Natural killer cell (primary cell): ENCODE data around the gene JPT2. TPM values are rescaled to one million over a fixed set of nuclear protein-coding genes. Genes with fewer than 3 reads are reported as not detected.

ENCODE experiments used
- ATAC-seq, 3 donors: fragments of 150-1000 bp in 2 of 3; fragments of 200-7000 bp in 1 of 3; cut with Tn5 transposase; 1 replicate in 1 of 3; 2 replicates in 2 of 3; pipeline ENCODE4 v1.10.0; 2021; ENCODE audit warnings: mild to moderate bottlenecking in 2 of 3, moderate library complexity in 2 of 3
- DNase-seq, 2 donors: peaks; one replicate each; pipeline versions ENCODE4 v3.0.0 to v3.0.0-alpha.2; 2013 to 2021; ENCODE audit warnings: mixed read lengths in 1 of 2
- H3K27ac ChIP-seq: one replicate; pipeline ENCODE4 v1.5.1; 2013; ENCODE audit warnings: mild to moderate bottlenecking, low read length
- H3K27me3 ChIP-seq: one replicate; pipeline ENCODE4 v1.6.1; 2013; ENCODE audit warnings: low read length; ENCODE audit not compliant: control insufficient read depth, insufficient read depth
- H3K36me3 ChIP-seq: one replicate; pipeline ENCODE4 v1.6.1; 2013; ENCODE audit warnings: low read length; ENCODE audit not compliant: control insufficient read depth, insufficient read depth
- H3K4me1 ChIP-seq: one replicate; pipeline ENCODE4 v1.6.1; 2013; ENCODE audit warnings: low read length; ENCODE audit not compliant: control insufficient read depth, insufficient read depth
- H3K4me3 ChIP-seq: one replicate; pipeline ENCODE4 v1.5.1; 2013; ENCODE audit warnings: low read length
- H3K9me3 ChIP-seq: one replicate; pipeline ENCODE4 v1.6.1; 2013; ENCODE audit warnings: low read length; ENCODE audit not compliant: control insufficient read depth, insufficient read depth
- H3K27ac Mint-ChIP-seq, 2 donors: one replicate each; pipeline ENCODE4 v1.8.0; 2022; ENCODE audit warnings: mild to moderate bottlenecking in 2 of 2, mixed read lengths in 2 of 2, moderate library complexity in 1 of 2
- H3K27me3 Mint-ChIP-seq, 2 donors: one replicate each; pipeline ENCODE4 v1.8.0; 2022; ENCODE audit warnings: low read depth in 2 of 2, mixed read lengths in 2 of 2
- H3K36me3 Mint-ChIP-seq: one replicate; pipeline ENCODE4 v1.8.0; 2022; ENCODE audit warnings: mixed read lengths
- H3K4me1 Mint-ChIP-seq, 2 donors: one replicate each; pipeline ENCODE4 v1.8.0; 2022; ENCODE audit warnings: mixed read lengths in 2 of 2
- H3K4me3 Mint-ChIP-seq: one replicate; pipeline ENCODE4 v1.8.0; 2022; ENCODE audit warnings: mild to moderate bottlenecking, moderate library complexity, mixed read lengths
- H3K9me3 Mint-ChIP-seq, 2 donors: one replicate each; pipeline ENCODE4 v1.8.0; 2022; ENCODE audit warnings: mixed read lengths in 2 of 2
- CTCF ChIP-seq: fragments of 200-600 bp; IDR thresholded peaks from one replicate; pipeline ENCODE4 v1.8.0; 2022; ENCODE audit warnings: antibody characterized with exemption
- WGBS: methylation state at CpG from one replicate; pipeline ENCODE4 v1.1.7; 2013; ENCODE audit warnings: missing lambda C conversion rate; ENCODE audit not compliant: insufficient coverage; 5-methylcytosine and 5-hydroxymethylcytosine counted together
- intact Hi-C: fragments of 100-400 bp; cut with micrococcal nuclease; formaldehyde crosslinking; loops from one replicate; pipeline ENCODE4 v1.14.2; 2022
- total RNA-seq, 4 donors: library from RNA; stranded (reverse); fragments of 120-200 nt in 1 of 4; gene quantifications; one replicate each; pipeline versions ENCODE4 v1.2.3 to v1.2.4, GENCODE V29; 2013 to 2022

Gene JPT2
- total RNA-seq, 3 donors from 2014 or later (not counting 1 experiment from before 2014, with no cell fraction given): 12.2 to 28.4 (median 14.2) TPM

- H3K27me3 Mint-ChIP-seq: no peaks in the 10 kb centered on the region
- no peaks in the 10 kb centered on the region for H3K27me3 ChIP-seq
- H3K36me3 ChIP-seq: peaks cover 53% of the 10 kb centered on the region
- H3K4me3 Mint-ChIP-seq: no peak overlapping the region
- no peaks in the 10 kb centered on the region for H3K9me3 Mint-ChIP-seq
- no peak for TF ChIP-seq CTCF
- H3K9me3 ChIP-seq: no peaks in the 10 kb centered on the region
- no peak overlapping the region for H3K4me3 ChIP-seq
- no peaks in the 10 kb centered on the region for H3K4me1 ChIP-seq
- intact Hi-C loops: no loop called here
- H3K4me1 Mint-ChIP-seq: no peaks in the 10 kb centered on the region
- DNase-seq (no peak), ATAC-seq (no peak)
- H3K36me3 Mint-ChIP-seq: peaks cover 9% of the 10 kb centered on the region
- no peak overlapping the region for H3K27ac Mint-ChIP-seq
- no peak overlapping the region for H3K27ac ChIP-seq
- 93% methylated on average over 10 of the region's 10 CpGs for WGBS
Measured at GRCh38 chr16:1688807-1689560, 10.9 kb downstream of the JPT2 start.

- Histone ChIP-seq H3K27ac (no peak overlapping the region), H3K4me3 (no peak overlapping the region), H3K27me3 (no peaks in the 10 kb centered on the region), H3K9me3 (no peaks in the 10 kb centered on the region), H3K36me3 (peaks cover 54% of the 10 kb centered on the region), H3K4me1 (no peaks in the 10 kb centered on the region)
- ATAC-seq: no peak
- no peak for DNase-seq
- H3K9me3 Mint-ChIP-seq: no peaks in the 10 kb centered on the region
- no peak overlapping the region for H3K4me3 Mint-ChIP-seq
- WGBS: 97% methylated on average over 13 of the region's 13 CpGs
- intact Hi-C loops: no loop called here
- peaks cover 9% of the 10 kb centered on the region for H3K36me3 Mint-ChIP-seq
- H3K4me1 Mint-ChIP-seq: no peaks in the 10 kb centered on the region
- no peak for TF ChIP-seq CTCF
- no peak overlapping the region for H3K27ac Mint-ChIP-seq
- H3K27me3 Mint-ChIP-seq: no peaks in the 10 kb centered on the region
Measured at GRCh38 chr16:1689853-1690252, 11.8 kb downstream of the JPT2 start.

DNA sequence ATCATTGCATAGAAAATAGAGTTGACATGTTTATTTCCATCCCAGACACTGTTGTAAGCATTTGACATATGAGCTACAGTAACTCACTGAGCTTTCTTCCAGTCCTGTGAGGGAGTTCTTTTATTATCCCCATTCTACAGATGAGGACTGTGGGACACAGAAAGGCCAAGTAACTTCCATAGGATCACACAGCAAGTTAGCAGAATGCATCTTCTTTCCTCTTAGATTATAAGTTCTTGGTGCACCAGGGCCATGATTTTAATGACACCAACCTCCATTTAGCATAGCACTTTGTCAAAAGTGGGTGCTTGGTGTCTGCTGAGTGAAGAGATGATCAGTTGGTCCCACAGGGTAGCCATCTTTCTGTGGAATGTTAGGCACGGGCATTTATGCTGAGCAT is 12.7 kb downstream of the JPT2 start:
- Histone ChIP-seq H3K4me1 (no peaks in the 10 kb centered on the region), H3K36me3 (peaks cover 49% of the 10 kb centered on the region), H3K27me3 (no peaks in the 10 kb centered on the region), H3K27ac (no peak overlapping the region), H3K9me3 (no peaks in the 10 kb centered on the region), H3K4me3 (no peak overlapping the region)
- Mint-ChIP-seq H3K27ac (no peak overlapping the region), H3K4me3 (no peak overlapping the region), H3K4me1 (no peaks in the 10 kb centered on the region), H3K9me3 (no peaks in the 10 kb centered on the region), H3K36me3 (peaks cover 9% of the 10 kb centered on the region), H3K27me3 (no peaks in the 10 kb centered on the region)
- intact Hi-C loops: no loop called here
- no peak for TF ChIP-seq CTCF
- no peak for DNase-seq
- ATAC-seq: no peak
- WGBS: 79% methylated on average over 1 of the region's 1 CpG

- no peak for TF ChIP-seq CTCF
- H3K4me1 Mint-ChIP-seq: no peaks in the 10 kb centered on the region
- H3K4me3 Mint-ChIP-seq: no peak overlapping the region
- Histone ChIP-seq H3K36me3 (peaks cover 47% of the 10 kb centered on the region), H3K4me1 (no peaks in the 10 kb centered on the region), H3K27ac (no peak overlapping the region), H3K4me3 (no peak overlapping the region), H3K9me3 (no peaks in the 10 kb centered on the region), H3K27me3 (no peaks in the 10 kb centered on the region)
- no peak overlapping the region for H3K27ac Mint-ChIP-seq
- H3K36me3 Mint-ChIP-seq: peaks cover 9% of the 10 kb centered on the region
- DNase-seq (no peak), ATAC-seq (no peak)
- intact Hi-C loops: no loop called here
- H3K9me3 Mint-ChIP-seq: no peaks in the 10 kb centered on the region
- no peaks in the 10 kb centered on the region for H3K27me3 Mint-ChIP-seq
Measured at GRCh38 chr16:1691276-1691675, 13.2 kb downstream of the JPT2 start.
